GM06990 (cell line): Measurements from ENCODE around the gene ZNF518A.

ENCODE experiments used
- DNase-seq: peaks from one replicate; pipeline ENCODE4 v3.0.0-alpha.2; 2011; ENCODE audit not compliant: insufficient read length; ENCODE audit errors: extremely low read depth
- H3K27me3 ChIP-seq: replicated peaks from 2 replicates; pipeline ENCODE4 v1.6.0; 2011; ENCODE audit warnings: low read length; ENCODE audit not compliant: control insufficient read depth, insufficient read depth
- H3K36me3 ChIP-seq: 2 replicates; pipeline ENCODE4 v1.5.1; 2011; ENCODE audit warnings: low read length; ENCODE audit not compliant: control insufficient read depth, insufficient read depth
- H3K4me3 ChIP-seq: replicated peaks from 2 replicates; pipeline ENCODE4 v1.5.1; 2011; ENCODE audit warnings: low read depth, mild to moderate bottlenecking, control low read depth, low read length
- CTCF ChIP-seq: IDR thresholded peaks from 2 replicates; pipeline ENCODE4 v1.5.1; 2011; ENCODE audit warnings: low read length, control low read depth, mild to moderate bottlenecking, inconsistent platforms; ENCODE audit not compliant: insufficient read depth, poor library complexity, severe bottlenecking

ZNF518A gene

GRCh38 chr10:96112531-96112930 is 17.6 kb upstream of the ZNF518A start:
- Histone ChIP-seq H3K4me3 (no peak overlapping the region), H3K27me3 (no peaks in the 10 kb centered on the region), H3K36me3 (no peaks in the 10 kb centered on the region)
- no peak for DNase-seq
- no peak for TF ChIP-seq CTCF

GRCh38 chr10:96118604-96119450 is 11.3 kb upstream of the ZNF518A start:
- TF ChIP-seq CTCF: no peak
- H3K27me3 ChIP-seq: no peaks in the 10 kb centered on the region
- no peaks in the 10 kb centered on the region for H3K36me3 ChIP-seq
- DNase-seq: no peak
- H3K4me3 ChIP-seq: no peak overlapping the region

GRCh38 chr10:96122824-96123223 is 7.3 kb upstream of the ZNF518A start:
- no peak for TF ChIP-seq CTCF
- no peak for DNase-seq
- Histone ChIP-seq H3K27me3 (no peaks in the 10 kb centered on the region), H3K4me3 (no peak overlapping the region), H3K36me3 (no peaks in the 10 kb centered on the region)

- TF ChIP-seq CTCF: no peak
- DNase-seq: peak; percentile 16
- no peak overlapping the region for H3K4me3 ChIP-seq
- no peaks in the 10 kb centered on the region for H3K36me3 ChIP-seq
- H3K27me3 ChIP-seq: no peaks in the 10 kb centered on the region
These were observed 5.6 kb upstream of the ZNF518A start for GRCh38 chr10:96124230-96125141.

- no peak overlapping the region for H3K4me3 ChIP-seq
- no peak for DNase-seq
- no peaks in the 10 kb centered on the region for H3K27me3 ChIP-seq
- no peaks in the 10 kb centered on the region for H3K36me3 ChIP-seq
- no peak for TF ChIP-seq CTCF
These were observed 5.0 kb upstream of the ZNF518A start for GRCh38 chr10:96125142-96125515.
